ENCODE data around the gene PREPL.

- TF ChIP-seq MEF2A (IDR thresholded peaks at IDR 0.05; ENCODE audit: insufficient read depth, low read depth, low read length) (no peak), E4F1 (IDR thresholded peaks at IDR 0.05; ENCODE audit: borderline replicate concordance, partially characterized antibody) (no peak), NRF1 (conservative IDR thresholded peaks at IDR 0.05; ENCODE audit: low read depth, low read length) (no peak), CTCF (IDR thresholded peaks at IDR 0.05 in 2 of 3, conservative IDR thresholded peaks at IDR 0.05 in 1 of 3; ENCODE audit: control insufficient read depth in 2 of 3, extremely low read depth in 1 of 3, insufficient read depth in 1 of 3, low read depth in 3 of 3, low read length in 3 of 3) (no peak), ZNF24 (IDR thresholded peaks at IDR 0.05) (no peak), RAD21 (IDR thresholded peaks at IDR 0.05; ENCODE audit: insufficient read depth, low read depth, low read length) (no peak), POLR2AphosphoS5 (IDR thresholded peaks at IDR 0.05; ENCODE audit: low read length) (no peak), NFIC (IDR thresholded peaks at IDR 0.05; ENCODE audit: low read depth, low read length) (no peak)
These were observed 37.1 kb upstream of the PREPL start for GRCh38 chr2:44398243-44398897.
